ENCODE measurements around the gene SYTL2. TPM values are rescaled to one million over a fixed set of nuclear protein-coding genes. Genes with fewer than 3 reads are reported as not detected.

The SYTL2 gene
- total RNA-seq, 1 experiment from 2014 or later, result 132 TPM

DNA sequence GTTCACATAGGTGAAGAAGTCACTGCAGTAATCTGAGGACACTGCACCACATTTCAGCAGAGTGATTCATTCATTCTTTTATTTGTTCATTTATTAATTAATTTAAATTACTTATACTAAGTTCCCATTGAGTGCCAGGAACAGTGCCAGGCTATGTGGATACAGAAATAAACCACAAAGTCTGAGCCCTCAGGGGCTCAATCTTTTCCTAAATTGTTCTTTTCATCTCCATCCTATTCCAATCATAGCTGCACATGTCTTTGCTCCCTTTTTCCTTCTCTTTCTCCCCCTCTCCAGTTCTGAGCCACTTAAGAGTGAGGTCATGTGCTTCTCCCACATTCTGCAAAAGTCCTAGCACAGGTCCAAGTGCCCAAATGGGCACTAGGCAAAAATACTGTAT, 4.9 kb downstream of the SYTL2 start:
- Histone ChIP-seq H3K9me3 (ENCODE audit: control insufficient read depth, insufficient read depth, low read depth, low read length) (no peaks in the 10 kb centered on the region), H3K4me1 (ENCODE audit: control insufficient read depth, insufficient read depth, low read length) (peaks cover 58% of the 10 kb centered on the region), H3K27me3 (ENCODE audit: control insufficient read depth, insufficient read depth, low read length) (no peaks in the 10 kb centered on the region), H3K36me3 (ENCODE audit: control insufficient read depth, insufficient read depth, low read length) (no peaks in the 10 kb centered on the region), H3K27ac (ENCODE audit: low read length) (peak overlapping the region; percentile 79), H3K4me3 (ENCODE audit: low read depth in 2 of 2, low read length in 2 of 2) (no peak overlapping the region)
- in situ Hi-C loops (cut with HindIII; ENCODE audit: low pct_unique_long_range_greater_than_20kb, low sequenced_read_pairs), result no loop called here
- ATAC-seq, result no peak
- no peak for DNase-seq (ENCODE audit: low read depth, low spot score)
- POLR2A ChIA-PET, result interaction anchor here (1.0 kb wide), 1 partner anchor 8 kb away, joined by 4 read pairs; no protein-coding TSS in a partner anchor
- intact Hi-C loops (cut with micrococcal nuclease; ENCODE audit: unreplicated experiment), result no loop called here
- no peak for TF ChIP-seq TCF7L2 (IDR thresholded peaks at IDR 0.05; ENCODE audit: low read depth, low read length)
- TF ChIP-seq CTCF (IDR thresholded peaks at IDR 0.05), result no peak
- no peak for TF ChIP-seq POLR2AphosphoS5 (IDR thresholded peaks at IDR 0.05; ENCODE audit: low read depth, low read length)
- TF ChIP-seq SIN3A (IDR thresholded peaks at IDR 0.05; ENCODE audit: borderline replicate concordance, insufficient read depth, low read depth, low read length), result no peak
- TF ChIP-seq, protein P1, sequence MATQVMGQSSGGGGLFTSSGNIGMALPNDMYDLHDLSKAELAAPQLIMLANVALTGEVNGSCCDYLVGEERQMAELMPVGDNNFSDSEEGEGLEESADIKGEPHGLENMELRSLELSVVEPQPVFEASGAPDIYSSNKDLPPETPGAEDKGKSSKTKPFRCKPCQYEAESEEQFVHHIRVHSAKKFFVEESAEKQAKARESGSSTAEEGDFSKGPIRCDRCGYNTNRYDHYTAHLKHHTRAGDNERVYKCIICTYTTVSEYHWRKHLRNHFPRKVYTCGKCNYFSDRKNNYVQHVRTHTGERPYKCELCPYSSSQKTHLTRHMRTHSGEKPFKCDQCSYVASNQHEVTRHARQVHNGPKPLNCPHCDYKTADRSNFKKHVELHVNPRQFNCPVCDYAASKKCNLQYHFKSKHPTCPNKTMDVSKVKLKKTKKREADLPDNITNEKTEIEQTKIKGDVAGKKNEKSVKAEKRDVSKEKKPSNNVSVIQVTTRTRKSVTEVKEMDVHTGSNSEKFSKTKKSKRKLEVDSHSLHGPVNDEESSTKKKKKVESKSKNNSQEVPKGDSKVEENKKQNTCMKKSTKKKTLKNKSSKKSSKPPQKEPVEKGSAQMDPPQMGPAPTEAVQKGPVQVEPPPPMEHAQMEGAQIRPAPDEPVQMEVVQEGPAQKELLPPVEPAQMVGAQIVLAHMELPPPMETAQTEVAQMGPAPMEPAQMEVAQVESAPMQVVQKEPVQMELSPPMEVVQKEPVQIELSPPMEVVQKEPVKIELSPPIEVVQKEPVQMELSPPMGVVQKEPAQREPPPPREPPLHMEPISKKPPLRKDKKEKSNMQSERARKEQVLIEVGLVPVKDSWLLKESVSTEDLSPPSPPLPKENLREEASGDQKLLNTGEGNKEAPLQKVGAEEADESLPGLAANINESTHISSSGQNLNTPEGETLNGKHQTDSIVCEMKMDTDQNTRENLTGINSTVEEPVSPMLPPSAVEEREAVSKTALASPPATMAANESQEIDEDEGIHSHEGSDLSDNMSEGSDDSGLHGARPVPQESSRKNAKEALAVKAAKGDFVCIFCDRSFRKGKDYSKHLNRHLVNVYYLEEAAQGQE (IDR thresholded peaks at IDR 0.05; ENCODE audit: insufficient read depth in 1 of 2, low read depth in 2 of 2, low read length in 1 of 2), result no peak
- BruUV-seq (replicated peaks), result no TSS peak
- CTCF ChIA-PET, result no interaction called here

- Histone ChIP-seq H3K4me1 (ENCODE audit: control insufficient read depth, insufficient read depth, low read length) (peaks cover 64% of the 10 kb centered on the region), H3K27ac (ENCODE audit: low read length) (peak overlapping the region; percentile 36; the same call in 1 of the 2 replicates), H3K36me3 (ENCODE audit: control insufficient read depth, insufficient read depth, low read length) (no peaks in the 10 kb centered on the region), H3K4me3 (ENCODE audit: low read depth in 2 of 2, low read length in 2 of 2) (no peak overlapping the region), H3K9me3 (ENCODE audit: control insufficient read depth, insufficient read depth, low read depth, low read length) (no peaks in the 10 kb centered on the region), H3K27me3 (ENCODE audit: control insufficient read depth, insufficient read depth, low read length) (no peaks in the 10 kb centered on the region)
- in situ Hi-C loops (cut with HindIII; ENCODE audit: low pct_unique_long_range_greater_than_20kb, low sequenced_read_pairs) (no loop called here), intact Hi-C loops (cut with micrococcal nuclease; ENCODE audit: unreplicated experiment) (no loop called here)
- CTCF ChIA-PET, result interaction anchor here (0.7 kb wide), 1 partner anchor 103 kb away, joined by 3 read pairs; no protein-coding TSS in a partner anchor
- DNase-seq (ENCODE audit: low read depth, low spot score) (no peak), ATAC-seq (no peak)
- BruUV-seq (replicated peaks), result no TSS peak
- TF ChIP-seq POLR2AphosphoS5 (IDR thresholded peaks at IDR 0.05; ENCODE audit: low read depth, low read length) (no peak), CTCF (IDR thresholded peaks at IDR 0.05) (no peak), SIN3A (IDR thresholded peaks at IDR 0.05; ENCODE audit: borderline replicate concordance, insufficient read depth, low read depth, low read length) (no peak), TCF7L2 (IDR thresholded peaks at IDR 0.05; ENCODE audit: low read depth, low read length) (no peak)
- TF ChIP-seq, protein P1 (IDR thresholded peaks at IDR 0.05; ENCODE audit: insufficient read depth in 1 of 2, low read depth in 2 of 2, low read length in 1 of 2), result no peak
- POLR2A ChIA-PET, result no interaction called here
Observed at GRCh38 chr11:85805387-85805786, 5.6 kb downstream of the SYTL2 start.

All from Panc1 (cell line).